Measurements from ENCODE around the gene CCL27.

The CCL27 gene

DNA sequence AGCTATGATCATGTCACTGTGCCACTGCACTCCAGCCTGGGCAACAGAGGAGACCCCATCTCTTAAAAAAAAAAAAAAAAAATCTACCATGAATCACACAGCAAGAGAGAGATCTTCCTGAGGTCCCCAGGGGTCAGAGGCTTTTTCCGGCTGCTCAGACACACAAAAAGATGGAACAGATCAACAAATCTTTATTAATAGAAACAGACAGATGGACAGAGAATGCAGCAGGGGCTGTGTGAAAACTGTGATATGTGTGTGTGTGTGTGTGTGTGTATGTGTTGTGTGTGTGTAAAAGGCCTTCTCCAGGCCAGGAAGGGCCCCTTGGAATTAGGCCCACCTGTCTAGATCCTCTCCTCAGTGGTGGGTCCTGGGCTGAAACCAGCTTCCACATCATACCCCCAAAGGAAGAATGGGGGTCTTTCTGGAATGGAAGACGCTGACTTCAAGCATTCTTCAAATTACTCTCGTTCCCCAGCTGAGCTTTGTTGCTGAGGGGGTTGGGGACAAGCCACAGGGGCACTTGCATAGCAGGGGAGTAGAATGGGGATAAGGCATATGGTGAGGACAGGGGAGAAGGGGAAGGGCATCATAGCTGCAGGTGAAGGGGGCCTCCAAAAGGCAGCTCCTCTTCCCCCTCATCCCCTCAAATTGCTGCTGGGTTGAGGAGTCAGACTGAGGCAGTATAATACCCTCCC, 27.8 kb downstream of the CCL27 start:
- DNase-seq (ENCODE audit: low spot score) (no peak), ATAC-seq (ENCODE audit: low read depth) (no peak)
- TF ChIP-seq CTCF (IDR thresholded peaks at IDR 0.05; ENCODE audit: poor library complexity, severe bottlenecking) = no peak
- no peaks in the 10 kb centered on the region for H3K4me1 ChIP-seq (ENCODE audit: insufficient read depth, poor library complexity, severe bottlenecking)
- H3K27ac ChIP-seq (ENCODE audit: poor library complexity, severe bottlenecking) = no peak overlapping the region
- peaks cover 10% of the 10 kb centered on the region; the same call in 1 of the 2 replicates for H3K36me3 ChIP-seq (ENCODE audit: low read depth)
- peaks cover 7% of the 10 kb centered on the region for H3K27me3 ChIP-seq (ENCODE audit: insufficient read depth, poor library complexity, severe bottlenecking)
- H3K4me3 ChIP-seq (ENCODE audit: severe bottlenecking) = no peak overlapping the region
- H3K9me3 ChIP-seq (ENCODE audit: severe bottlenecking) = no peaks in the 10 kb centered on the region

- Histone ChIP-seq H3K27ac (ENCODE audit: poor library complexity, severe bottlenecking) (no peak overlapping the region), H3K4me3 (ENCODE audit: severe bottlenecking) (no peak overlapping the region), H3K9me3 (ENCODE audit: severe bottlenecking) (no peaks in the 10 kb centered on the region), H3K4me1 (ENCODE audit: insufficient read depth, poor library complexity, severe bottlenecking) (no peaks in the 10 kb centered on the region), H3K27me3 (ENCODE audit: insufficient read depth, poor library complexity, severe bottlenecking) (peaks cover 14% of the 10 kb centered on the region), H3K36me3 (ENCODE audit: low read depth) (peaks cover 10% of the 10 kb centered on the region; the same call in 1 of the 2 replicates)
- TF ChIP-seq CTCF (IDR thresholded peaks at IDR 0.05; ENCODE audit: poor library complexity, severe bottlenecking) = peak; percentile 91
- ATAC-seq (ENCODE audit: low read depth) (peak; percentile 46), DNase-seq (ENCODE audit: low spot score) (no peak)
These were observed 28.5 kb downstream of the CCL27 start for GRCh38 chr9:34633851-34634550.

DNA sequence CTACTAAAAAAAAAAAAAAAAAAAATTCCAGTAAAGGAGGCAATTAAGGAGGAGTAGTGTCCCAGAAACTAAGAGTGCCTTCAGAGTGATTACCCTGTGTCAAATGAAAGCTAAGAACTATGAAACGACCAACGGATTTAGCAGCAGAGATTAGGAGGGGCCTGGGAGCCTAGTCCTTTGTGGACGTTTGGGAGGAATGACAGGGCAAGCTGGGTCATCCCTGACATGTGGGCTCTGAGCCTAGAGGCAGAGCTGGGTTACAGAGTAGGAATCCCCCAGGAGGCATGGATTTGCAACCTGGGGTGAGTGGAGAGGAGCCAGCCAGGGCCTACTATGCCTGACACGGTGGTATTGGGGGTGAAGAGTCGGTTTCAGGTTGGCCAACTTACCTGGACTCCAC, 29.3 kb downstream of the CCL27 start:
- no peak for TF ChIP-seq CTCF (IDR thresholded peaks at IDR 0.05; ENCODE audit: poor library complexity, severe bottlenecking)
- peaks cover 10% of the 10 kb centered on the region; the same call in 1 of the 2 replicates for H3K36me3 ChIP-seq (ENCODE audit: low read depth)
- no peak overlapping the region for H3K27ac ChIP-seq (ENCODE audit: poor library complexity, severe bottlenecking)
- no peak for DNase-seq (ENCODE audit: low spot score)
- peaks cover 2% of the 10 kb centered on the region for H3K4me1 ChIP-seq (ENCODE audit: insufficient read depth, poor library complexity, severe bottlenecking)
- no peaks in the 10 kb centered on the region for H3K9me3 ChIP-seq (ENCODE audit: severe bottlenecking)
- H3K27me3 ChIP-seq (ENCODE audit: insufficient read depth, poor library complexity, severe bottlenecking) = peaks cover 20% of the 10 kb centered on the region
- ATAC-seq (ENCODE audit: low read depth) = no peak
- H3K4me3 ChIP-seq (ENCODE audit: severe bottlenecking) = no peak overlapping the region

GRCh38 chr9:34630402-34631154, 31.9 kb downstream of the CCL27 start:
- no peak for TF ChIP-seq CTCF (IDR thresholded peaks at IDR 0.05; ENCODE audit: poor library complexity, severe bottlenecking)
- H3K4me3 ChIP-seq (ENCODE audit: severe bottlenecking) = no peak overlapping the region

More at GRCh38 chr9:34630402-34631154, 31.9 kb downstream of the CCL27 start:
- ATAC-seq (ENCODE audit: low read depth) (no peak), DNase-seq (ENCODE audit: low spot score) (no peak)
- Histone ChIP-seq H3K27ac (ENCODE audit: poor library complexity, severe bottlenecking) (no peak overlapping the region), H3K36me3 (ENCODE audit: low read depth) (peaks cover 7% of the 10 kb centered on the region; the same call in 1 of the 2 replicates), H3K27me3 (ENCODE audit: insufficient read depth, poor library complexity, severe bottlenecking) (peaks cover 42% of the 10 kb centered on the region), H3K9me3 (ENCODE audit: severe bottlenecking) (no peaks in the 10 kb centered on the region), H3K4me1 (ENCODE audit: insufficient read depth, poor library complexity, severe bottlenecking) (peaks cover 2% of the 10 kb centered on the region)

Data from RWPE2 (cell line).